GM12878 (cell line): ENCODE data around the gene UBE2G2. TPM values are rescaled to one million over a fixed set of nuclear protein-coding genes. Genes with fewer than 3 reads are reported as not detected.

Experiments
- ATAC-seq: fragments of 200-7000 bp; cut with Tn5 transposase; 3 replicates; pipeline ENCODE4 v1.9.1; 2020; ENCODE audit warnings: mild to moderate bottlenecking, moderate library complexity
- BruUV-seq: library from RNA; stranded (reverse); fragments of 400-500 nt; replicated peaks from 2 replicates; lab custom pipeline; 2021; lab: Mats Ljungman, UMichigan
- CTCF ChIA-PET: fragments of 300-600 bp; sonication (Branson Sonifier 250); formaldehyde crosslinking; extraction: SDS; loops from one replicate; lab custom pipeline; 2021; ENCODE audit warnings: inconsistent platforms; lab: Yijun Ruan, JAX
- POLR2A ChIA-PET: fragments of 350-600 bp; formaldehyde crosslinking; extraction: SDS; loops from one replicate; lab custom pipeline; 2021; ENCODE audit warnings: inconsistent platforms; lab: Charles Lee
- RAD21 ChIA-PET: fragments of 300-600 bp; sonication (Branson Sonifier 250); formaldehyde crosslinking; loops from one replicate; lab custom pipeline; 2023; ENCODE audit warnings: antibody characterized with exemption; ENCODE audit not compliant: unreplicated experiment; lab: Charles Lee
- SMC1A ChIA-PET: fragments of 300-600 bp; sonication (Branson Sonifier 250); formaldehyde crosslinking; loops from one replicate; lab custom pipeline; 2023; ENCODE audit not compliant: unreplicated experiment, uncharacterized antibody; lab: Charles Lee
- DNase-seq: peaks from one replicate; pipeline ENCODE4 v3.0.0-alpha.2; 2011; ENCODE audit warnings: low read depth, low spot score
- FAIRE-seq: peaks from 3 replicates; lab custom pipeline; 2011; peaks lifted over from hg19 to GRCh38; lab: Jason Lieb, UNC
- H2AFZ ChIP-seq: 2 replicates; pipeline ENCODE4 v1.6.0; 2011; ENCODE audit warnings: low read depth, low read length, control low read depth; ENCODE audit not compliant: control insufficient read depth
- H3K27ac ChIP-seq: 2 replicates; pipeline ENCODE4 v1.5.1; 2011; ENCODE audit warnings: control low read depth; ENCODE audit not compliant: control insufficient read depth, insufficient read depth
- H3K27me3 ChIP-seq, 2 experiments: replicated peaks in 1 of 2; 2 replicates each; pipeline versions ENCODE4 v1.6.0 to v1.6.1; 2011; ENCODE audit warnings: low read length in 1 of 2; ENCODE audit not compliant: control insufficient read depth in 2 of 2, insufficient read depth in 2 of 2
- H3K36me3 ChIP-seq, 2 experiments: 2 replicates each; pipeline ENCODE4 v1.5.1; 2011; ENCODE audit warnings: low read length in 1 of 2; ENCODE audit not compliant: control insufficient read depth in 2 of 2, insufficient read depth in 2 of 2
- H3K4me1 ChIP-seq: 2 replicates; pipeline ENCODE4 v1.6.1; 2011; ENCODE audit warnings: mild to moderate bottlenecking, low read length, moderate library complexity, mixed read lengths; ENCODE audit not compliant: control insufficient read depth, insufficient read depth
- H3K4me2 ChIP-seq: 2 replicates; pipeline ENCODE4 v1.6.0; 2011; ENCODE audit warnings: control low read depth; ENCODE audit not compliant: control insufficient read depth, insufficient read depth
- H3K4me3 ChIP-seq: fragments of 200-600 bp; sonication (generic); 2 replicates; pipeline ENCODE4 v1.5.1; 2016
- H3K79me2 ChIP-seq: 2 replicates; pipeline ENCODE4 v1.6.0; 2011; ENCODE audit warnings: low read length; ENCODE audit not compliant: control insufficient read depth, insufficient read depth
- H3K9ac ChIP-seq: 2 replicates; pipeline ENCODE4 v1.8.0; 2011; ENCODE audit warnings: low read length, control low read depth, mixed read lengths; ENCODE audit not compliant: control insufficient read depth, insufficient read depth
- H3K9me3 ChIP-seq: replicated peaks from 3 replicates; pipeline ENCODE4 v1.5.1; 2011; ENCODE audit warnings: mild to moderate bottlenecking, low read length; ENCODE audit not compliant: control insufficient read depth, insufficient read depth
- H4K20me1 ChIP-seq: 2 replicates; pipeline ENCODE4 v1.6.0; 2011; ENCODE audit not compliant: control insufficient read depth, insufficient read depth
- CHD1 ChIP-seq: IDR thresholded peaks from 2 replicates; pipeline ENCODE4 v1.6.1; 2012; ENCODE audit warnings: low read depth, low read length, improper control_type of control experiment
- CHD4 ChIP-seq: fragments of 200-600 bp; sonication (generic); IDR thresholded peaks from 2 replicates; pipeline ENCODE4 v1.6.1; 2016; ENCODE audit warnings: mild to moderate bottlenecking
- CUX1 ChIP-seq: IDR thresholded peaks from 2 replicates; pipeline ENCODE4 v1.6.1; 2012; ENCODE audit warnings: improper control_type of control experiment, low read depth, low read length; ENCODE audit not compliant: insufficient replicate concordance
- DPF2 ChIP-seq: fragments of 450-650 bp; IDR thresholded peaks from 2 replicates; pipeline ENCODE4 v1.6.1; 2017; ENCODE audit warnings: mild to moderate bottlenecking
- E4F1 ChIP-seq: fragments of 450-650 bp; IDR thresholded peaks from 2 replicates; pipeline ENCODE4 v1.6.1; 2018; ENCODE audit warnings: borderline replicate concordance, mild to moderate bottlenecking; ENCODE audit not compliant: partially characterized antibody
- EP300 ChIP-seq, 2 experiments: fragments of 150-350 bp in 1 of 2; IDR thresholded peaks; 2 replicates each; pipeline ENCODE4 v1.6.1; 2011 to 2012; ENCODE audit warnings: low read depth in 2 of 2, low read length in 2 of 2, borderline replicate concordance in 1 of 2, improper control_type of control experiment in 1 of 2, inconsistent platforms in 1 of 2; ENCODE audit not compliant: control insufficient read depth in 1 of 2
- GATAD2B ChIP-seq: fragments of 450-650 bp; conservative IDR thresholded peaks from 2 replicates; pipeline ENCODE4 v1.6.1; 2017; ENCODE audit warnings: low read depth, mild to moderate bottlenecking, moderate library complexity
- HDAC2 ChIP-seq: fragments of 200-600 bp; sonication (generic); IDR thresholded peaks from 2 replicates; pipeline ENCODE4 v1.6.1; 2017
- IRF4 ChIP-seq: IDR thresholded peaks from 2 replicates; pipeline ENCODE4 v1.6.1; 2011; ENCODE audit warnings: low read depth, low read length
- MEF2A ChIP-seq: IDR thresholded peaks from 2 replicates; pipeline ENCODE4 v1.6.1; 2011; ENCODE audit warnings: low read depth, mild to moderate bottlenecking, low read length, moderate library complexity; ENCODE audit not compliant: insufficient read depth
- MEF2B ChIP-seq: fragments of 450-650 bp; IDR thresholded peaks from 2 replicates; pipeline ENCODE4 v1.6.1; 2018; ENCODE audit warnings: mild to moderate bottlenecking, moderate library complexity; ENCODE audit not compliant: partially characterized antibody, poor library complexity, severe bottlenecking
- MYC ChIP-seq: IDR thresholded peaks from 2 replicates; pipeline ENCODE4 v1.6.1; 2011; ENCODE audit warnings: mild to moderate bottlenecking, low read length, moderate library complexity, inconsistent platforms; ENCODE audit not compliant: insufficient read depth, insufficient replicate concordance, insufficient read length, severe bottlenecking
- NBN ChIP-seq: fragments of 450-650 bp; IDR thresholded peaks from 2 replicates; pipeline ENCODE4 v1.6.1; 2016
- RAD51 ChIP-seq: fragments of 450-650 bp; IDR thresholded peaks from 2 replicates; pipeline ENCODE4 v1.6.1; 2016; ENCODE audit warnings: moderate library complexity, mild to moderate bottlenecking, inconsistent platforms
- TBL1XR1 ChIP-seq: IDR thresholded peaks from 2 replicates; pipeline ENCODE4 v1.6.1; 2012; ENCODE audit warnings: low read depth, low read length, improper control_type of control experiment
- TCF7 ChIP-seq: IDR thresholded peaks from 2 replicates; pipeline ENCODE4 v1.6.1; 2014; ENCODE audit warnings: antibody characterized with exemption, borderline replicate concordance
- ZNF217 ChIP-seq: fragments of 450-650 bp; IDR thresholded peaks from 2 replicates; pipeline ENCODE4 v1.6.1; 2017; ENCODE audit warnings: antibody characterized with exemption, mild to moderate bottlenecking
- WGBS: methylation state at CpG from one replicate; pipeline ENCODE4 v1.1.6; 2016; ENCODE audit warnings: low lambda C conversion rate; ENCODE audit not compliant: insufficient replicate concordance, insufficient coverage; ENCODE audit errors: missing lambda C conversion rate; 5-methylcytosine and 5-hydroxymethylcytosine counted together
- in situ Hi-C: fragments of 300-500 bp; cut with MboI; formaldehyde crosslinking; loops from 9 replicates; pipeline ENCODE4 v1.14.3; 2018; ENCODE audit warnings: mixed read lengths
- intact Hi-C: fragments of 100-400 bp; cut with micrococcal nuclease; formaldehyde crosslinking; loops from one replicate; pipeline ENCODE4 v1.14.2; 2022; ENCODE audit not compliant: unreplicated experiment
- polyA plus RNA-seq, 11 experiments: library from polyadenylated mRNA; depleted of rRNA in 4 of 11; unstranded in 6 of 11; stranded (reverse) in 5 of 11; fragments of >200 nt; fragmentation: Nextera tagmentation in 4 of 11; fragmentation: Illumina TruSeq in 1 of 11; extraction: Ambion mirVana in 4 of 11; extraction: Trizol in 1 of 11; gene quantifications; 1 replicate in 1 of 11; 2 replicates in 10 of 11; pipeline versions ENCODE4 v1.2.1 to v1.2.3, GENCODE V29; 2011 to 2016; ENCODE audit warnings: inconsistent platforms in 2 of 11, missing spikeins in 2 of 11, low read depth in 1 of 11
- total RNA-seq, 4 experiments: library from RNA; depleted of rRNA in 3 of 4; stranded (reverse); fragments of >200 nt in 3 of 4; fragmentation: Illumina TruSeq in 1 of 4; extraction: Trizol in 1 of 4; gene quantifications; 2 replicates each; pipeline versions ENCODE4 v1.2.1 to v1.2.3, GENCODE V29; 2013 to 2021

The UBE2G2 gene
- total and polyA plus RNA-seq, 10 of the 15 experiments (the other 5 are each of a cell fraction or from before 2014, with no cell fraction given), result 27.0 to 139 (median 75.9) TPM

- TF ChIP-seq CUX1 (no peak), CHD1 (no peak), TCF7 (no peak), MEF2B (no peak), IRF4 (no peak), MEF2A (no peak)
These were observed 34.0 kb upstream of the UBE2G2 start (continued) for GRCh38 chr21:44835647-44835973.

GRCh38 chr21:44834951-44835646 lies 33.5 kb upstream of the UBE2G2 start:
- Histone ChIP-seq H4K20me1 (no peaks in the 10 kb centered on the region), H3K9ac (no peak overlapping the region), H3K4me1 (no peaks in the 10 kb centered on the region), H3K9me3 (no peaks in the 10 kb centered on the region), H3K4me3 (no peak overlapping the region), H3K4me2 (no peak overlapping the region), H3K79me2 (no peaks in the 10 kb centered on the region), H3K36me3 (no peaks in the 10 kb centered on the region), H3K27me3 (no peaks in the 10 kb centered on the region), H3K27ac (no peak overlapping the region), H2AFZ (no peak overlapping the region)
- WGBS, result 69% methylated on average over 29 of the region's 29 CpGs
- DNase-seq (no peak), ATAC-seq (no peak), FAIRE-seq (no peak)
- in situ Hi-C loops (no loop called here), intact Hi-C loops (no loop called here)
- BruUV-seq, result no TSS peak
- ChIA-PET SMC1A (no interaction called here), RAD21 (no interaction called here), POLR2A (no interaction called here), CTCF (interaction anchor here (0.8 kb wide), 1 partner anchor 34 kb away, joined by 3 read pairs; the partner anchor contains the start of gene UBE2G2)
- TF ChIP-seq MYC (no peak), DPF2 (no peak), HDAC2 (no peak), EP300 (IDR thresholded peaks at IDR 0.05; ENCODE audit: borderline replicate concordance in 1 of 2, control insufficient read depth in 1 of 2, low read depth in 2 of 2, low read length in 2 of 2) (no peak), E4F1 (no peak), RAD51 (no peak), TBL1XR1 (no peak), CHD4 (no peak), GATAD2B (no peak), NBN (no peak), ZNF217 (no peak)
